Prostate gland (tissue), 2 donors: ENCODE data around the gene FAM168A. TPM values are rescaled to one million over a fixed set of nuclear protein-coding genes. Genes with fewer than 3 reads are reported as not detected.

Experiments
- DNase-seq: peaks from one replicate; pipeline ENCODE4 v3.0.0-alpha.2; 2019; ENCODE audit warnings: low spot score
- H3K27ac ChIP-seq, 2 donors: fragments of 200-600 bp; sonication (generic); 2 replicates each; pipeline ENCODE4 v1.5.1; 2017 to 2019
- H3K27me3 ChIP-seq: fragments of 200-600 bp; sonication (generic); replicated peaks from 2 replicates; pipeline ENCODE4 v1.5.1; 2019; ENCODE audit not compliant: insufficient read depth
- H3K36me3 ChIP-seq, 2 donors: fragments of 200-600 bp; sonication (generic); 1 replicate in 1 of 2; 2 replicates in 1 of 2; pipeline versions ENCODE4 v1.5.1 to v1.8.1; 2017 to 2019
- H3K4me1 ChIP-seq: fragments of 200-600 bp; sonication (generic); replicated peaks from 2 replicates; pipeline ENCODE4 v1.5.1; 2019
- H3K4me3 ChIP-seq, 2 donors: fragments of 200-600 bp; sonication (generic); 2 replicates each; pipeline ENCODE4 v1.5.1; 2017 to 2019
- H3K9me3 ChIP-seq: fragments of 200-600 bp; sonication (generic); 2 replicates; pipeline ENCODE4 v1.5.1; 2017
- POLR2A ChIP-seq: fragments of 450-650 bp; IDR thresholded peaks from one replicate; pipeline ENCODE4 v1.6.1; 2016; ENCODE audit warnings: antibody characterized with exemption, mild to moderate bottlenecking
- POLR2AphosphoS5 ChIP-seq: sonication (generic); formaldehyde crosslinking; IDR thresholded peaks from one replicate; pipeline ENCODE4 v1.6.1; 2017; ENCODE audit warnings: antibody characterized with exemption
- WGBS: methylation state at CpG from one replicate; pipeline ENCODE4 v1.1.5; 2018; 5-methylcytosine and 5-hydroxymethylcytosine counted together
- intact Hi-C: fragments of 100-400 bp; cut with DNase I; formaldehyde crosslinking; loops from one replicate; pipeline ENCODE4 v1.14.2; 2022
- total RNA-seq, 2 donors: library from RNA; depleted of rRNA; stranded (reverse); fragments of >200 nt; gene quantifications; one replicate each; pipeline ENCODE4 v1.1.0, GENCODE V29; 2016
- TF ChIP-seq, protein P1 (sequence below), 4 experiments: fragments of 200-600 bp in 2 of 4; fragments of 450-650 bp in 2 of 4; sonication (generic) in 2 of 4; IDR thresholded peaks; 1 replicate in 3 of 4; 2 replicates in 1 of 4; pipeline ENCODE4 v1.5.1; 2016 to 2019; ENCODE audit warnings: antibody characterized with exemption in 4 of 4, mild to moderate bottlenecking in 2 of 4, moderate library complexity in 2 of 4

Gene FAM168A
- total RNA-seq, 2 donors from 2014 or later, result 27.3 to 38.3 TPM

DNA sequence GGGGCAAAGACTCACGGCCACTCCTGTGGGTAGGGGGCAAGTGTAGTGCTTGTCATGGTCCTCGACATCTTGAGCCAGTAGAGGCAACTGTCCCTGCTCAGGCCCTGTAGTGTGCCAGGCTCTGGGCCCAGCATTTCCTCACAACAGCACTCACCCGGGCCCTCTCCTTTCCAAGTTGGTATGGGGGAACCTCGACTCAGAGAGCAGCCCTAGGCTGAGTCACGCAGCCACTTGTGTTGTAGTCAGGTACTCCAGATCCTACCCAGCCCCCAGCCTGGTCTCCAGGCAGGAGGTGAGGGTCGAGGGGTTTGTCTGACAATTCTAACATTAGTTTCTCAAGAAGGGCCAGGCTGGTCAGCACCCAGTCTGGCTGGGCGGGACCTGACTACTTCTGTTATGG lies 217.6 kb downstream of the FAM168A start:
- 89% methylated on average over 7 of the region's 7 CpGs for WGBS
- H3K4me3 ChIP-seq, result no peak overlapping the region
- no peak for TF ChIP-seq POLR2A
- no peak for TF ChIP-seq POLR2AphosphoS5
- TF ChIP-seq, protein P1, sequence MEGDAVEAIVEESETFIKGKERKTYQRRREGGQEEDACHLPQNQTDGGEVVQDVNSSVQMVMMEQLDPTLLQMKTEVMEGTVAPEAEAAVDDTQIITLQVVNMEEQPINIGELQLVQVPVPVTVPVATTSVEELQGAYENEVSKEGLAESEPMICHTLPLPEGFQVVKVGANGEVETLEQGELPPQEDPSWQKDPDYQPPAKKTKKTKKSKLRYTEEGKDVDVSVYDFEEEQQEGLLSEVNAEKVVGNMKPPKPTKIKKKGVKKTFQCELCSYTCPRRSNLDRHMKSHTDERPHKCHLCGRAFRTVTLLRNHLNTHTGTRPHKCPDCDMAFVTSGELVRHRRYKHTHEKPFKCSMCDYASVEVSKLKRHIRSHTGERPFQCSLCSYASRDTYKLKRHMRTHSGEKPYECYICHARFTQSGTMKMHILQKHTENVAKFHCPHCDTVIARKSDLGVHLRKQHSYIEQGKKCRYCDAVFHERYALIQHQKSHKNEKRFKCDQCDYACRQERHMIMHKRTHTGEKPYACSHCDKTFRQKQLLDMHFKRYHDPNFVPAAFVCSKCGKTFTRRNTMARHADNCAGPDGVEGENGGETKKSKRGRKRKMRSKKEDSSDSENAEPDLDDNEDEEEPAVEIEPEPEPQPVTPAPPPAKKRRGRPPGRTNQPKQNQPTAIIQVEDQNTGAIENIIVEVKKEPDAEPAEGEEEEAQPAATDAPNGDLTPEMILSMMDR (IDR thresholded peaks at IDR 0.05), result no peak
- peaks cover 9% of the 10 kb centered on the region for H3K4me1 ChIP-seq
- no peaks in the 10 kb centered on the region for H3K9me3 ChIP-seq
- no peaks in the 10 kb centered on the region for H3K27me3 ChIP-seq
- no peaks in the 10 kb centered on the region for H3K36me3 ChIP-seq
- intact Hi-C loops, result no loop called here
- no peak overlapping the region for H3K27ac ChIP-seq
- no peak for DNase-seq

DNA sequence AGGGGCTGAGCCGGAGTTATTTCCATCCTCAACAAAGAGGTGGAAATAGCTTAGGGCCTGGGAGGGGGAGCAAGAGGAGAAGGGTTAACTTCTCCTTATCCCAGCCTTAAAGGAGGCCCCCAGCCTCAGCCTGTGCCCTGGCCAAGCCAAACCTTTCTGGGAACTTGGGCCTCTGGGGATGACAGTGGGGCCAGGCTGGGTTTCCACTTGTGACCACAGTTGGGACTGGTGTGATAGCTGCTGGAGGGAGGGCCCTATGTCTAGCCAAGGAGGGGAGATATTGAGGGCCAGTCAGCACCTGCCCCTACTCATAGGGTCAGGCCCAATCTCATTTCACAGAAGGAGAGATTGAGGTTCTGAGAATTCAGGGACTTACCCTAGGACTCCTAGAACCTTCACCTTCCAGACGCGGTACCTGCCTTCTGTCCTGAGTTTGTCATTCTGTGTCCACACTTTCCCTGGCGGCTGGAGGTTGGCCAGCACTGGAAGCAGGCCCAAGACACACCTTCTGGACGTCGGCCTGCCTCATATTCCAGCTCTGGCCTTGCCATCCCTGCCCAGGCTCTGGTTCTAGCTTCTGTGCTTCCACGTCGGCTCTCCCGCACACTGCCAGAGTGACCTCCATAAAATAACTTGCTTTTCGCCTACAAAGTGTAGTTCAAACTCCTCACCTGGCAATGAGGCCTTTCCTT lies 218.6 kb downstream of the FAM168A start:
- 60% methylated on average over 10 of the region's 10 CpGs for WGBS
- Histone ChIP-seq H3K4me1 (peaks cover 9% of the 10 kb centered on the region), H3K9me3 (no peaks in the 10 kb centered on the region), H3K27ac (no peak overlapping the region), H3K36me3 (no peaks in the 10 kb centered on the region), H3K4me3 (no peak overlapping the region), H3K27me3 (no peaks in the 10 kb centered on the region)
- peak; percentile 83 for DNase-seq
- intact Hi-C loops, result loop anchor here (5.0 kb wide), 1 partner anchor 82 kb away; no protein-coding TSS in a partner anchor
- TF ChIP-seq POLR2AphosphoS5, result peak; percentile 72
- TF ChIP-seq, protein P1 (IDR thresholded peaks at IDR 0.05), result peak in 1 of 4 experiments; percentile 10
- no peak for TF ChIP-seq POLR2A

DNA sequence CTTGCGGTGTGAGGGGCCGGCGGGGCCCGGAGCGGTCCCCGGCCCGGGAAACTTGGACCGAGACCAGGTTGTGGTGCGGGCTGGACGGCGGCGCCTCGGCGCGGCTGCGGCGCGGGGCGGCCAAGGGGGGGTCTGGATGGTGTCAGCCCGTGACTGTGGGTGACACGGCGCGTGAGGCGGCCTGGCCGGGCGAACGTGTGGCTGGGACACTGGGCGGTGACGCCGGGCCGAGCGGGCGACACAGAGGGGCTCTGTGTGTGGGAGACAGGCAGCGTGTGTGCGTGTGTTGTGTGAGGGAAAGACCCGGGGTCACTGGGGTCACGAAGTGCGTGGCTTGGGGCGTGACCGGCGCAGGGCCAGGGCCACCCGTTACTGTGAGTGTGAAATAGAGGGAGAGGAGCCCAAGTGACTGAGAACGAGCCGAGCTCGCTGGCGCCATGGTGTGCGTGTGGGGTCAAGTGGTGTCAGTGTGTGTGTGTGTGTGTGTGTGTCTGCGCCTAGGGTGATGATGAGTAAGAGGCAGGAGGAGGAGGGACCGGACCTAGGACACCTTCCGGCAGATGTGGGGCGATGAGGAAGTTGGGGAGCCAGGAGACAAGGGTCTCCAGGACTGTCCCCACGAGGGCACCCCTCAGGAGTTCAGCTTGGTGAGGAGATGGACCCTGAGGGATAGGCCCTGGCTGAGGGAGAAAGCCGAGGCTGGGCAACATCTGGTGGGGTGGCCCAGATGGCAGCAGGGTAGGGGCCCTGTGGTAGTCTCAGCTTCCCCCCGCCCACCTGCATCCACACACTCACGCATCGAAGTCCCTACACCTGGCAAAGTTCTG lies 220.9 kb downstream of the FAM168A start:
- peaks cover 9% of the 10 kb centered on the region for H3K4me1 ChIP-seq

DNA sequence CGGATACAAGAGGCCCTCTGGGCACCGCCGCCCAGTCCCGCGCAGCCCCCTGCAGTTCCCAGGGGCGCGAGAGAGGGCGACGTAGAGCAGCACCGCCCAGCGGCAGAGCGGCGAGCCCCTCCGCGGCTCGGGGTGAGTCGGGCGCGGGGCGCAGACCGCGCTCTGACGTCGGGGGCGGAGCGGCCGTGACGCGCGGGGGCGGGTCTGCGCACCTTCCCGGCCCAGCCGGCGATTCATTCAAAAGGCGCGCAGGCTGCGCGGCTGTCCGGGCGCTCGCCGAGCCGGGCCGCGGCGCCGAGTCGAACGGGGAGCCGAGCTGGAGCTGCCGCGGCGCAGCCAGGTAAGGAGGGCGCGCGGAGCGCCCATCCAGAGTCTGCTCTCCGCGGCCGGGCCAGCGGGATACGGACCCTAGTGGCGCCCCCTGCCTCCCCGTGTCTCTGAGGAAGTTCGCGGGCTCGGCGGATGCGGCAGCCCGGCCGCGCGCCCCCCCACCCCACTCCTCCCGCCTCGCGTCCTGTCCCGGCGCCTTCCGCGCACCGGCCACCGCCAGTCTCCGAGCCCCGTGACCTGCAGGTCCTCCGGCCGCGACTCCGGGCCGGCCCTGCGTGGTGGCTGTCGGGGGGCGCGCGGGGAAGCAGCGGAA lies 221.6 kb downstream of the FAM168A start, which contains the start of gene RELT:
Gene RELT (plus strand): TSS at position 240 of the 643 bp plus-strand sequence. CDS start 12,738 bp downstream, outside the sequence.
- H3K36me3 ChIP-seq, result no peaks in the 10 kb centered on the region
- no peaks in the 10 kb centered on the region for H3K27me3 ChIP-seq
- intact Hi-C loops, result loop anchor here (5.0 kb wide), 1 partner anchor 79 kb away; no protein-coding TSS in a partner anchor
- H3K9me3 ChIP-seq, result no peaks in the 10 kb centered on the region
- H3K4me1 ChIP-seq, result peaks cover 9% of the 10 kb centered on the region
- TF ChIP-seq POLR2A, result peak; percentile 96
- TF ChIP-seq POLR2AphosphoS5, result peak; percentile 47
- TF ChIP-seq, protein P1 (IDR thresholded peaks at IDR 0.05), result peak; percentile 81 to 99 (median 92)
- peak within 1 kb of the TSS; percentile 50 to 60 for H3K4me3 ChIP-seq
- DNase-seq, result peak; percentile 78
- peak within 1 kb of the TSS; percentile 62 to 77 for H3K27ac ChIP-seq
- 2% methylated on average over 9 of the region's 96 CpGs for WGBS

More for the DNA sequence above, 220.9 kb downstream of the FAM168A start:
- WGBS, result 3% methylated on average over 52 of the region's 56 CpGs
- intact Hi-C loops, result loop anchor here (5.0 kb wide), 1 partner anchor 80 kb away; no protein-coding TSS in a partner anchor
- no peaks in the 10 kb centered on the region for H3K36me3 ChIP-seq
- no peak for DNase-seq
- no peak for TF ChIP-seq POLR2AphosphoS5
- TF ChIP-seq POLR2A, result peak; percentile 26
- H3K9me3 ChIP-seq, result no peaks in the 10 kb centered on the region
- H3K4me3 ChIP-seq, result peak overlapping the region; percentile 50 to 60
- H3K27me3 ChIP-seq, result no peaks in the 10 kb centered on the region
- peak overlapping the region; percentile 62 to 77 for H3K27ac ChIP-seq

DNA sequence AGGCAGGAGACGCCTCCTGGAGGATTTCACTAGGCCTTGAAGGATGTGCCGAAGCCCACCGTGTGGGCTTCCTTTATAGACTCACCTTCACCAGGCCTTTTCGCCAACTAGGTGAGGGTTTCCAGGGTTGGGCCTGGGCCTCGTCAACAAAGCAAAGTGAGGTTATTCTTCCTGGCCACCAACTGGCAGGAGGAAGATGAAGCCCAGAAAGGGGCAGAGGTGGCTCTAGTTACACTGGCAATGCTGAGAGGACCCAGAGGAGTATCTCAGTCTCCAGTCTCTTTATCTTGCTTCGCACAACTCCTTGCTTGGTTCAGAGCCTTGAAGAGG lies 222.1 kb downstream of the FAM168A start:
- Histone ChIP-seq H3K36me3 (no peaks in the 10 kb centered on the region), H3K27me3 (no peaks in the 10 kb centered on the region), H3K4me1 (peaks cover 9% of the 10 kb centered on the region), H3K9me3 (no peaks in the 10 kb centered on the region), H3K27ac (peak overlapping the region; percentile 62 to 77), H3K4me3 (no peak overlapping the region)
- 54% methylated on average over 6 of the region's 6 CpGs for WGBS
- DNase-seq, result no peak
- intact Hi-C loops, result loop anchor here (5.0 kb wide), 1 partner anchor 78 kb away; no protein-coding TSS in a partner anchor
- no peak for TF ChIP-seq POLR2A
- no peak for TF ChIP-seq POLR2AphosphoS5
- TF ChIP-seq, protein P1 (IDR thresholded peaks at IDR 0.05), result no peak
